BJ (cell line): Measurements from ENCODE around the gene SH3BGR. TPM values are rescaled to one million over a fixed set of nuclear protein-coding genes. Genes with fewer than 3 reads are reported as not detected.

Experiments
- CTCF ChIA-PET: fragments of 350-600 bp; formaldehyde crosslinking; extraction: SDS; loops from one replicate; lab custom pipeline; 2021; ENCODE audit warnings: antibody characterized with exemption, inconsistent platforms; lab: Yijun Ruan, JAX
- POLR2A ChIA-PET: fragments of 300-600 bp; sonication (Branson Sonifier 250); formaldehyde crosslinking; extraction: SDS; loops from one replicate; lab custom pipeline; 2021; ENCODE audit warnings: antibody characterized with exemption; lab: Charles Lee
- DNase-seq: peaks from one replicate; pipeline ENCODE4 v3.0.0-alpha.2; 2011; ENCODE audit warnings: low read depth
- H3K27me3 ChIP-seq: 2 replicates; pipeline ENCODE4 v1.6.0; 2011; ENCODE audit warnings: low read length; ENCODE audit not compliant: control insufficient read depth, insufficient read depth
- H3K36me3 ChIP-seq: 2 replicates; pipeline ENCODE4 v1.5.1; 2011; ENCODE audit warnings: low read length; ENCODE audit not compliant: control insufficient read depth, insufficient read depth
- H3K4me3 ChIP-seq: 2 replicates; pipeline ENCODE4 v1.5.1; 2011; ENCODE audit warnings: low read depth, mild to moderate bottlenecking, control low read depth, low read length
- polyA plus RNA-seq: library from polyadenylated mRNA; depleted of rRNA; stranded (reverse); fragments of >200 nt; gene quantifications from 2 replicates; pipeline ENCODE4 v1.2.3, GENCODE V29; 2011
- TF ChIP-seq, protein P1 (sequence below): IDR thresholded peaks from 2 replicates; pipeline ENCODE4 v1.5.1; 2011; ENCODE audit warnings: low read depth, mild to moderate bottlenecking, control low read depth, inconsistent platforms, low read length, moderate library complexity; ENCODE audit not compliant: insufficient read depth

The SH3BGR gene
- polyA plus RNA-seq, 1 experiment = 0.23 TPM

GRCh38 chr21:39519835-39520234 is 68.1 kb downstream of the SH3BGR start:
- ChIA-PET POLR2A (no interaction called here), CTCF (interaction anchor here (0.8 to 10.4 kb wide), 4 partner anchors 10 to 212 kb away, joined by 3 to 280 read pairs (median 5); no protein-coding TSS in a partner anchor)
- Histone ChIP-seq H3K36me3 (no peaks in the 10 kb centered on the region), H3K4me3 (no peak overlapping the region), H3K27me3 (no peaks in the 10 kb centered on the region)
- DNase-seq = no peak
- TF ChIP-seq, protein P1, sequence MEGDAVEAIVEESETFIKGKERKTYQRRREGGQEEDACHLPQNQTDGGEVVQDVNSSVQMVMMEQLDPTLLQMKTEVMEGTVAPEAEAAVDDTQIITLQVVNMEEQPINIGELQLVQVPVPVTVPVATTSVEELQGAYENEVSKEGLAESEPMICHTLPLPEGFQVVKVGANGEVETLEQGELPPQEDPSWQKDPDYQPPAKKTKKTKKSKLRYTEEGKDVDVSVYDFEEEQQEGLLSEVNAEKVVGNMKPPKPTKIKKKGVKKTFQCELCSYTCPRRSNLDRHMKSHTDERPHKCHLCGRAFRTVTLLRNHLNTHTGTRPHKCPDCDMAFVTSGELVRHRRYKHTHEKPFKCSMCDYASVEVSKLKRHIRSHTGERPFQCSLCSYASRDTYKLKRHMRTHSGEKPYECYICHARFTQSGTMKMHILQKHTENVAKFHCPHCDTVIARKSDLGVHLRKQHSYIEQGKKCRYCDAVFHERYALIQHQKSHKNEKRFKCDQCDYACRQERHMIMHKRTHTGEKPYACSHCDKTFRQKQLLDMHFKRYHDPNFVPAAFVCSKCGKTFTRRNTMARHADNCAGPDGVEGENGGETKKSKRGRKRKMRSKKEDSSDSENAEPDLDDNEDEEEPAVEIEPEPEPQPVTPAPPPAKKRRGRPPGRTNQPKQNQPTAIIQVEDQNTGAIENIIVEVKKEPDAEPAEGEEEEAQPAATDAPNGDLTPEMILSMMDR = no peak

DNA sequence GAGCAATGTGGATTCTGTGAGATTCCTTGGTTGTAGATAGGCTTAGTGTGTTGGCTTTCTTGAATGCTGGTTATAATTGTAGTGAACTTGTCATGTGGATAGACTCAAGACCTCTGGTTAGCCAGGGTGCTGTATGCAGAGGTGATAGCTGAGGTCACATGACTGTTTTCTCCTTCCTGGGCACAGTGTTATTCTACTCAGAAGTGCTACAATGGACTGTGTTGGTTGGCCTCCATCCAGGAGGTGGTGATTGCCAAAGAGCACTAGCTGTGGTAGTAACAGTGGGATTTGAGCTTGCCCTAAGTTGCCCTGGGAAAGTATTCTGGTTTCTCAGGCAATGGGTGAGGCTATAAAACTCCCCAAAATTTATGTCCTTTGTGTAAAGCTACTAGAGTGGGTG is 71.6 kb downstream of the SH3BGR start:
- DNase-seq = no peak
- POLR2A ChIA-PET = no interaction called here
- CTCF ChIA-PET = interaction anchor here (0.9 to 4.0 kb wide), 3 partner anchors 183 to 191 kb away, joined by 3 to 20 read pairs (median 3); no protein-coding TSS in a partner anchor
- no peaks in the 10 kb centered on the region for H3K36me3 ChIP-seq
- no peaks in the 10 kb centered on the region for H3K27me3 ChIP-seq
- TF ChIP-seq, protein P1 = no peak
- no peak overlapping the region for H3K4me3 ChIP-seq

GRCh38 chr21:39523915-39524314 is 72.1 kb downstream of the SH3BGR start:
- TF ChIP-seq, protein P1 = no peak
- no peak overlapping the region for H3K4me3 ChIP-seq
- DNase-seq = no peak
- no peaks in the 10 kb centered on the region for H3K27me3 ChIP-seq
- CTCF ChIA-PET = interaction anchor here (0.9 to 4.0 kb wide), 2 partner anchors 187 to 191 kb away, joined by 3 to 20 read pairs; no protein-coding TSS in a partner anchor
- no peaks in the 10 kb centered on the region for H3K36me3 ChIP-seq
- POLR2A ChIA-PET = no interaction called here

- no peak overlapping the region for H3K4me3 ChIP-seq
- TF ChIP-seq, protein P1 = no peak
- no peaks in the 10 kb centered on the region for H3K27me3 ChIP-seq
- no peak for DNase-seq
- POLR2A ChIA-PET = no interaction called here
- CTCF ChIA-PET = interaction anchor here (4.0 kb wide), 1 partner anchor 189 kb away, joined by 20 read pairs; no protein-coding TSS in a partner anchor
- H3K36me3 ChIP-seq = no peaks in the 10 kb centered on the region
These were observed 73.4 kb downstream of the SH3BGR start for GRCh38 chr21:39525129-39525528.

- ChIA-PET POLR2A (no interaction called here), CTCF (interaction anchor here (4.0 kb wide), 1 partner anchor 189 kb away, joined by 20 read pairs; no protein-coding TSS in a partner anchor)
- Histone ChIP-seq H3K36me3 (no peaks in the 10 kb centered on the region), H3K4me3 (no peak overlapping the region), H3K27me3 (no peaks in the 10 kb centered on the region)
- DNase-seq = no peak
- TF ChIP-seq, protein P1 = no peak
These were observed 73.8 kb downstream of the SH3BGR start for GRCh38 chr21:39525601-39526000.
